SK-N-SH (cell line): Measurements from ENCODE around the gene TRA2A. TPM values are rescaled to one million over a fixed set of nuclear protein-coding genes. Genes with fewer than 3 reads are reported as not detected.

Source experiments
- CTCF ChIA-PET: fragments of 300-600, 350-600 bp; formaldehyde crosslinking; extraction: SDS; loops from one replicate; lab custom pipeline; 2021; lab: Yijun Ruan, JAX
- POLR2A ChIA-PET: fragments of 350-600 bp; sonication (Branson Sonifier 250); formaldehyde crosslinking; extraction: SDS; loops from one replicate; lab custom pipeline; 2020; ENCODE audit warnings: antibody characterized with exemption, inconsistent platforms; lab: Yijun Ruan, JAX
- DNase-seq: peaks from one replicate; pipeline ENCODE4 v3.0.0; 2012
- H2AFZ ChIP-seq: fragments of 200-600 bp; sonication (generic); 2 replicates; pipeline ENCODE4 v1.8.1; 2016; ENCODE audit warnings: antibody characterized with exemption, mild to moderate bottlenecking, low read depth
- H3F3A ChIP-seq: fragments of 200-600 bp; sonication (generic); replicated peaks from 2 replicates; pipeline ENCODE3; 2016; ENCODE audit warnings: antibody characterized with exemption, mild to moderate bottlenecking; ENCODE audit not compliant: insufficient read depth
- H3K27ac ChIP-seq, 2 experiments: fragments of 200-500 bp in 1 of 2; fragments of 200-600 bp in 1 of 2; sonication (Bioruptor generic) in 1 of 2; sonication (generic), shearing (Covaris generic) in 1 of 2; 2 replicates each; pipeline versions ENCODE4 v1.5.1 to v1.6.1; 2014 to 2016; ENCODE audit warnings: low read depth in 2 of 2, inconsistent platforms in 1 of 2, low read length in 1 of 2, mild to moderate bottlenecking in 1 of 2, mixed read lengths in 1 of 2
- H3K27me3 ChIP-seq: fragments of 200-600 bp; sonication (generic), shearing (Covaris generic); 2 replicates; pipeline ENCODE4 v1.6.1; 2016; ENCODE audit warnings: mixed run types; ENCODE audit not compliant: insufficient read depth
- H3K36me3 ChIP-seq, 2 experiments: fragments of 200-500 bp in 1 of 2; fragments of 200-600 bp in 1 of 2; sonication (Bioruptor generic) in 1 of 2; sonication (generic) in 1 of 2; replicated peaks in 1 of 2; 2 replicates each; pipeline versions ENCODE3 to v1.5.1; 2014 to 2016; ENCODE audit warnings: low read length in 1 of 2, mild to moderate bottlenecking in 1 of 2; ENCODE audit not compliant: insufficient read depth in 2 of 2, control insufficient read depth in 1 of 2
- H3K4me1 ChIP-seq, 2 experiments: fragments of 200-500 bp in 1 of 2; fragments of 200-600 bp in 1 of 2; sonication (Bioruptor generic) in 1 of 2; sonication (generic), shearing (Covaris generic) in 1 of 2; 2 replicates each; pipeline versions ENCODE4 v1.5.1 to v1.6.1; 2014 to 2016; ENCODE audit warnings: low read depth in 1 of 2, low read length in 1 of 2, mixed run types in 1 of 2; ENCODE audit not compliant: insufficient read depth in 2 of 2, control insufficient read depth in 1 of 2
- H3K4me2 ChIP-seq: fragments of 200-600 bp; sonication (generic), shearing (Covaris generic); 2 replicates; pipeline ENCODE4 v1.6.1; 2017; ENCODE audit warnings: mixed run types
- H3K4me3 ChIP-seq, 2 experiments: fragments of 200-500 bp in 1 of 2; fragments of 200-600 bp in 1 of 2; sonication (Bioruptor generic) in 1 of 2; sonication (generic), shearing (Covaris generic) in 1 of 2; 2 replicates each; pipeline versions ENCODE4 v1.5.1 to v1.8.1; 2014 to 2016; ENCODE audit warnings: low read depth in 2 of 2, inconsistent platforms in 1 of 2, low read length in 1 of 2, mild to moderate bottlenecking in 1 of 2, mixed read lengths in 1 of 2, moderate library complexity in 1 of 2
- H3K79me2 ChIP-seq: fragments of 200-600 bp; sonication (generic); 2 replicates; pipeline ENCODE4 v1.8.1; 2017; ENCODE audit warnings: mild to moderate bottlenecking; ENCODE audit not compliant: insufficient read depth
- H3K9ac ChIP-seq: fragments of 200-600 bp; sonication (generic); 2 replicates; pipeline ENCODE4 v1.6.1; 2017; ENCODE audit warnings: mixed run types
- H3K9me2 ChIP-seq: fragments of 200-600 bp; sonication (generic); 2 replicates; pipeline ENCODE4 v1.6.1; 2017; ENCODE audit warnings: mixed run types
- H3K9me3 ChIP-seq: fragments of 200-600 bp; sonication (generic); 2 replicates; pipeline ENCODE4 v1.6.1; 2017; ENCODE audit warnings: mixed run types, mild to moderate bottlenecking, moderate library complexity
- H4K20me1 ChIP-seq: fragments of 200-600 bp; sonication (generic); 2 replicates; pipeline ENCODE4 v1.6.1; 2017; ENCODE audit warnings: mild to moderate bottlenecking, mixed run types; ENCODE audit not compliant: insufficient read depth
- CHD2 ChIP-seq: fragments of 150-350 bp; IDR thresholded peaks from 2 replicates; pipeline ENCODE4 v1.6.1; 2018; ENCODE audit warnings: low read length; ENCODE audit not compliant: partially characterized antibody
- ELF1 ChIP-seq: IDR thresholded peaks from 2 replicates; pipeline ENCODE4 v1.4.0; 2012
- EP300 ChIP-seq, 2 experiments: IDR thresholded peaks; 2 replicates each; pipeline versions ENCODE4 v1.4.0 to v1.6.1; 2012; ENCODE audit warnings: borderline replicate concordance in 1 of 2, low read depth in 1 of 2, low read length in 1 of 2
- EZH2phosphoT487 ChIP-seq: fragments of 200-600 bp; sonication (generic); IDR thresholded peaks from 2 replicates; pipeline ENCODE4 v1.6.1; 2017; ENCODE audit warnings: low read depth, mixed run types, mild to moderate bottlenecking, antibody characterized with exemption, moderate library complexity, borderline replicate concordance
- FOSL2 ChIP-seq: IDR thresholded peaks from 2 replicates; pipeline ENCODE4 v1.4.0; 2012; ENCODE audit warnings: low read depth, mild to moderate bottlenecking, moderate library complexity, borderline replicate concordance
- FOXJ3 ChIP-seq: sonication (generic); formaldehyde crosslinking; IDR thresholded peaks from 2 replicates; pipeline ENCODE4 v1.5.1; 2020; ENCODE audit warnings: mild to moderate bottlenecking, missing genetic modification reagents
- FOXM1 ChIP-seq: IDR thresholded peaks from 2 replicates; pipeline ENCODE4 v1.4.0; 2012; ENCODE audit warnings: low read depth, mild to moderate bottlenecking
- GABPA ChIP-seq: IDR thresholded peaks from 2 replicates; pipeline ENCODE4 v1.4.0; 2012; ENCODE audit warnings: low read depth, mild to moderate bottlenecking
- GATA2 ChIP-seq: sonication (generic); formaldehyde crosslinking; IDR thresholded peaks from 2 replicates; pipeline ENCODE4 v1.5.0; 2020; ENCODE audit warnings: mild to moderate bottlenecking, missing genetic modification reagents
- MAX ChIP-seq: IDR thresholded peaks from 2 replicates; pipeline ENCODE4 v1.4.0; 2012; ENCODE audit warnings: low read depth
- MEF2A ChIP-seq: IDR thresholded peaks from 2 replicates; pipeline ENCODE4 v1.4.0; 2012; ENCODE audit warnings: low read depth, borderline replicate concordance
- MXI1 ChIP-seq: IDR thresholded peaks from 2 replicates; pipeline ENCODE4 v1.6.1; 2012; ENCODE audit warnings: mild to moderate bottlenecking, low read depth, low read length, improper control_type of control experiment
- NFIC ChIP-seq: IDR thresholded peaks from 2 replicates; pipeline ENCODE4 v1.4.0; 2012; ENCODE audit warnings: borderline replicate concordance
- NRF1 ChIP-seq: IDR thresholded peaks from 2 replicates; pipeline ENCODE4 v1.6.1; 2012; ENCODE audit warnings: low read depth, mild to moderate bottlenecking, low read length
- POLR2AphosphoS5 ChIP-seq: IDR thresholded peaks from 2 replicates; pipeline ENCODE4 v1.6.1; 2012; ENCODE audit warnings: low read depth, low read length
- RCOR1 ChIP-seq: fragments of 150-350 bp; IDR thresholded peaks from 2 replicates; pipeline ENCODE4 v1.6.1; 2017; ENCODE audit warnings: antibody characterized with exemption, low read length
- RFX5 ChIP-seq: IDR thresholded peaks from 2 replicates; pipeline ENCODE4 v1.6.1; 2012; ENCODE audit warnings: mild to moderate bottlenecking, improper control_type of control experiment, low read length
- RXRA ChIP-seq: IDR thresholded peaks from 2 replicates; pipeline ENCODE4 v1.4.0; 2012; ENCODE audit warnings: low read depth, mild to moderate bottlenecking, borderline replicate concordance
- SIN3A ChIP-seq: IDR thresholded peaks from 2 replicates; pipeline ENCODE4 v1.6.1; 2012; ENCODE audit warnings: low read depth, mild to moderate bottlenecking, low read length, moderate library complexity, borderline replicate concordance
- SMC3 ChIP-seq: IDR thresholded peaks from 2 replicates; pipeline ENCODE4 v1.6.1; 2012; ENCODE audit warnings: low read depth, low read length, improper control_type of control experiment
- TAF1 ChIP-seq: IDR thresholded peaks from 2 replicates; pipeline ENCODE4 v1.6.1; 2012; ENCODE audit warnings: low read depth, mild to moderate bottlenecking, low read length, moderate library complexity, borderline replicate concordance
- TCF12 ChIP-seq: IDR thresholded peaks from 2 replicates; pipeline ENCODE4 v1.4.0; 2012
- TEAD4 ChIP-seq: IDR thresholded peaks from 2 replicates; pipeline ENCODE4 v1.4.0; 2012; ENCODE audit warnings: mild to moderate bottlenecking, borderline replicate concordance; ENCODE audit not compliant: insufficient read depth
- YY1 ChIP-seq: IDR thresholded peaks from 2 replicates; pipeline ENCODE4 v1.4.0; 2012; ENCODE audit warnings: low read depth, mild to moderate bottlenecking
- ZBTB33 ChIP-seq: IDR thresholded peaks from 2 replicates; pipeline ENCODE4 v1.4.0; 2012; ENCODE audit warnings: low read depth, borderline replicate concordance
- WGBS: methylation state at CpG from one replicate; pipeline ENCODE4 v1.1.6; 2017; ENCODE audit warnings: low lambda C conversion rate; 5-methylcytosine and 5-hydroxymethylcytosine counted together
- polyA plus RNA-seq, 3 experiments: library from polyadenylated mRNA; depleted of rRNA; stranded (reverse); fragments of >200 nt; gene quantifications; 2 replicates each; pipeline ENCODE4 v1.2.3, GENCODE V29; 2012
- TF ChIP-seq, protein P1 (sequence below): IDR thresholded peaks from 2 replicates; pipeline ENCODE4 v1.4.0; 2012; ENCODE audit warnings: low read depth, borderline replicate concordance
- TF ChIP-seq, protein P2 (sequence below): fragments of 200-600 bp; sonication (generic); IDR thresholded peaks from 2 replicates; pipeline ENCODE4 v1.6.1; 2017; ENCODE audit warnings: antibody characterized with exemption, mild to moderate bottlenecking, moderate library complexity
- TF ChIP-seq, protein P3 (sequence below): fragments of 150-350 bp; IDR thresholded peaks from 2 replicates; pipeline ENCODE4 v1.6.1; 2016; ENCODE audit warnings: mild to moderate bottlenecking, low read depth, low read length

TRA2A gene
- polyA plus RNA-seq, 1 of the 3 experiments (the other 2 are of a cell fraction) = 62.1 TPM

DNA sequence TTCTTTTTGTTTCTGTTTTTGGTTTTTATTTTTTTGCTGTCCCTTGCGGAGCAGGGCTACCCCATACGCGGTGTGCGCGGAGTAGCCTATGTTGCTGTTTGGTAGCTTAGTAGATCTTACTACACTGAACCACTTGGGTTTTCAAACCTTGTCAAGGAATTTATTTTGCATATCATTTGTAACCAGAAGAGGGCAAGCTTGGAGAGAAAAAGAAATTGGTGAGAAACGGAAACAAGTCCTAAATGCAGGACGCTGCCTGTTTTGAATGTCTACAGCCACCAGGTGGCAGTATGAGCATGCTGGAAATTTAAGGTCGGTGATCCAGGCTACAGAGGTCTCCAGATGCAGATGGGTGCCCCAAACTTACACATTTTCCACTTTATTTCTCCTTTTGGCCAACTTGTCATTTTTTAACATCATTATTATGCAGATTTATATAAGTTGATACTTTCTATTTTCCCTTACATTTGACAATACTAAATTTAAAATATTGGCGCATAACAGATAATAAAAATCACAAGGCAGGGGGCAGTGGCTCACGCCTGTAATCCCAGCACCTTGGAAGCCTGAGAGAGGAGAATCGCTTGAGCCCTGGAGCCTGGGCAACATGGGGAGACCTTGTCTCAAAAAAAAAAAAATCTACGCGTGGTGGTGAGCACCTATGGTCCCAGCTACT, 15.3 kb upstream of the TRA2A start:
- POLR2A ChIA-PET = no interaction called here
- Histone ChIP-seq H2AFZ (no peak overlapping the region), H3F3A (peaks cover 8% of the 10 kb centered on the region), H3K9me2 (no peaks in the 10 kb centered on the region), H3K9me3 (no peaks in the 10 kb centered on the region), H3K4me3 (no peak overlapping the region), H3K79me2 (no peaks in the 10 kb centered on the region), H3K27ac (no peak overlapping the region), H3K4me2 (no peak overlapping the region), H3K9ac (no peak overlapping the region), H4K20me1 (no peaks in the 10 kb centered on the region), H3K27me3 (no peaks in the 10 kb centered on the region; the same call in 1 of the 2 replicates), H3K36me3 (no peaks in the 10 kb centered on the region), H3K4me1 (no peaks in the 10 kb centered on the region)
- 55% methylated on average over 13 of the region's 13 CpGs for WGBS
- CTCF ChIA-PET = interaction anchor here (0.6 to 5.4 kb wide), 94 partner anchors 8 to 1552 kb away, joined by 3 to 90 read pairs (median 4); partner anchors contain the start of genes CCDC126, FAM221A and STK31
- DNase-seq = peak; percentile 83
- TF ChIP-seq ZBTB33 = no peak
- TF ChIP-seq MEF2A = no peak
- no peak for TF ChIP-seq GATA2 (CRISPR knock-in tag)
- TF ChIP-seq MAX = no peak
- no peak for TF ChIP-seq MXI1
- peak; percentile 74 for TF ChIP-seq RFX5
- TF ChIP-seq SIN3A = no peak
- no peak for TF ChIP-seq RCOR1
- no peak for TF ChIP-seq EZH2phosphoT487
- TF ChIP-seq FOXM1 = no peak
- TF ChIP-seq POLR2AphosphoS5 = no peak
- TF ChIP-seq FOSL2 = no peak
- peak; percentile 99 for TF ChIP-seq SMC3
- TF ChIP-seq, protein P1, sequence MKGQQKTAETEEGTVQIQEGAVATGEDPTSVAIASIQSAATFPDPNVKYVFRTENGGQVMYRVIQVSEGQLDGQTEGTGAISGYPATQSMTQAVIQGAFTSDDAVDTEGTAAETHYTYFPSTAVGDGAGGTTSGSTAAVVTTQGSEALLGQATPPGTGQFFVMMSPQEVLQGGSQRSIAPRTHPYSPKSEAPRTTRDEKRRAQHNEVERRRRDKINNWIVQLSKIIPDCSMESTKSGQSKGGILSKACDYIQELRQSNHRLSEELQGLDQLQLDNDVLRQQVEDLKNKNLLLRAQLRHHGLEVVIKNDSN = no peak
- TF ChIP-seq, protein P2, sequence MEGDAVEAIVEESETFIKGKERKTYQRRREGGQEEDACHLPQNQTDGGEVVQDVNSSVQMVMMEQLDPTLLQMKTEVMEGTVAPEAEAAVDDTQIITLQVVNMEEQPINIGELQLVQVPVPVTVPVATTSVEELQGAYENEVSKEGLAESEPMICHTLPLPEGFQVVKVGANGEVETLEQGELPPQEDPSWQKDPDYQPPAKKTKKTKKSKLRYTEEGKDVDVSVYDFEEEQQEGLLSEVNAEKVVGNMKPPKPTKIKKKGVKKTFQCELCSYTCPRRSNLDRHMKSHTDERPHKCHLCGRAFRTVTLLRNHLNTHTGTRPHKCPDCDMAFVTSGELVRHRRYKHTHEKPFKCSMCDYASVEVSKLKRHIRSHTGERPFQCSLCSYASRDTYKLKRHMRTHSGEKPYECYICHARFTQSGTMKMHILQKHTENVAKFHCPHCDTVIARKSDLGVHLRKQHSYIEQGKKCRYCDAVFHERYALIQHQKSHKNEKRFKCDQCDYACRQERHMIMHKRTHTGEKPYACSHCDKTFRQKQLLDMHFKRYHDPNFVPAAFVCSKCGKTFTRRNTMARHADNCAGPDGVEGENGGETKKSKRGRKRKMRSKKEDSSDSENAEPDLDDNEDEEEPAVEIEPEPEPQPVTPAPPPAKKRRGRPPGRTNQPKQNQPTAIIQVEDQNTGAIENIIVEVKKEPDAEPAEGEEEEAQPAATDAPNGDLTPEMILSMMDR = peak; percentile 100
- no peak for TF ChIP-seq CHD2
- 0 out of 2 replicates have a peak, but pooled peaks have one; percentile 9 for TF ChIP-seq TCF12
- TF ChIP-seq, protein P3, sequence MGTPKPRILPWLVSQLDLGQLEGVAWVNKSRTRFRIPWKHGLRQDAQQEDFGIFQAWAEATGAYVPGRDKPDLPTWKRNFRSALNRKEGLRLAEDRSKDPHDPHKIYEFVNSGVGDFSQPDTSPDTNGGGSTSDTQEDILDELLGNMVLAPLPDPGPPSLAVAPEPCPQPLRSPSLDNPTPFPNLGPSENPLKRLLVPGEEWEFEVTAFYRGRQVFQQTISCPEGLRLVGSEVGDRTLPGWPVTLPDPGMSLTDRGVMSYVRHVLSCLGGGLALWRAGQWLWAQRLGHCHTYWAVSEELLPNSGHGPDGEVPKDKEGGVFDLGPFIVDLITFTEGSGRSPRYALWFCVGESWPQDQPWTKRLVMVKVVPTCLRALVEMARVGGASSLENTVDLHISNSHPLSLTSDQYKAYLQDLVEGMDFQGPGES = no peak
- TF ChIP-seq ELF1 = no peak; the same call in 1 of the 2 replicates
- TF ChIP-seq EP300 (IDR thresholded peaks at IDR 0.05; ENCODE audit: borderline replicate concordance in 1 of 2, low read depth in 1 of 2, low read length in 1 of 2) = no peak
- TF ChIP-seq YY1 = no peak
- TF ChIP-seq GABPA = no peak
- no peak for TF ChIP-seq FOXJ3
- TF ChIP-seq RXRA = no peak
- TF ChIP-seq NRF1 = 0 out of 2 replicates have a peak, but pooled peaks have one; percentile 15
- no peak for TF ChIP-seq TAF1
- no peak for TF ChIP-seq NFIC
- no peak for TF ChIP-seq TEAD4
